ENCODE results near the gene STK17B. TPM values are rescaled to one million over a fixed set of nuclear protein-coding genes. Genes with fewer than 3 reads are reported as not detected.
A peak's percentile ranks its signal among the peaks of the same experiment; 100 is the strongest.

Gene STK17B
- total RNA-seq, 1 donor from 2014 or later: 89.3 TPM

- peaks cover 14% of the 10 kb centered on the region for H3K4me1 Mint-ChIP-seq (ENCODE audit: unreplicated experiment)
- no peak overlapping the region for H3K27ac Mint-ChIP-seq (ENCODE audit: unreplicated experiment)
- peak overlapping the region; percentile 68 for H3K4me3 Mint-ChIP-seq (ENCODE audit: unreplicated experiment)
- no peaks in the 10 kb centered on the region for H3K36me3 Mint-ChIP-seq (ENCODE audit: unreplicated experiment)
- no peak for DNase-seq (ENCODE audit: extremely low spot score, unreplicated experiment)
- no peaks in the 10 kb centered on the region for H3K27me3 Mint-ChIP-seq (ENCODE audit: unreplicated experiment)
- TF ChIP-seq, protein P1, sequence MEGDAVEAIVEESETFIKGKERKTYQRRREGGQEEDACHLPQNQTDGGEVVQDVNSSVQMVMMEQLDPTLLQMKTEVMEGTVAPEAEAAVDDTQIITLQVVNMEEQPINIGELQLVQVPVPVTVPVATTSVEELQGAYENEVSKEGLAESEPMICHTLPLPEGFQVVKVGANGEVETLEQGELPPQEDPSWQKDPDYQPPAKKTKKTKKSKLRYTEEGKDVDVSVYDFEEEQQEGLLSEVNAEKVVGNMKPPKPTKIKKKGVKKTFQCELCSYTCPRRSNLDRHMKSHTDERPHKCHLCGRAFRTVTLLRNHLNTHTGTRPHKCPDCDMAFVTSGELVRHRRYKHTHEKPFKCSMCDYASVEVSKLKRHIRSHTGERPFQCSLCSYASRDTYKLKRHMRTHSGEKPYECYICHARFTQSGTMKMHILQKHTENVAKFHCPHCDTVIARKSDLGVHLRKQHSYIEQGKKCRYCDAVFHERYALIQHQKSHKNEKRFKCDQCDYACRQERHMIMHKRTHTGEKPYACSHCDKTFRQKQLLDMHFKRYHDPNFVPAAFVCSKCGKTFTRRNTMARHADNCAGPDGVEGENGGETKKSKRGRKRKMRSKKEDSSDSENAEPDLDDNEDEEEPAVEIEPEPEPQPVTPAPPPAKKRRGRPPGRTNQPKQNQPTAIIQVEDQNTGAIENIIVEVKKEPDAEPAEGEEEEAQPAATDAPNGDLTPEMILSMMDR (IDR thresholded peaks at IDR 0.05): no peak
- no peaks in the 10 kb centered on the region for H3K9me3 Mint-ChIP-seq (ENCODE audit: unreplicated experiment)
These were observed 568 bp upstream of the STK17B start for GRCh38 chr2:196171946-196172345.

- H3K9me3 Mint-ChIP-seq (ENCODE audit: unreplicated experiment): no peaks in the 10 kb centered on the region
- TF ChIP-seq, protein P1 (IDR thresholded peaks at IDR 0.05): no peak
- H3K27ac Mint-ChIP-seq (ENCODE audit: unreplicated experiment): peak overlapping the region; percentile 93
- peaks cover 24% of the 10 kb centered on the region for H3K4me1 Mint-ChIP-seq (ENCODE audit: unreplicated experiment)
- DNase-seq (ENCODE audit: extremely low spot score, unreplicated experiment): peak; percentile 86
- no peaks in the 10 kb centered on the region for H3K27me3 Mint-ChIP-seq (ENCODE audit: unreplicated experiment)
- H3K36me3 Mint-ChIP-seq (ENCODE audit: unreplicated experiment): no peaks in the 10 kb centered on the region
- peak overlapping the region; percentile 93 for H3K4me3 Mint-ChIP-seq (ENCODE audit: unreplicated experiment)
These were observed 651 bp downstream of the STK17B start for GRCh38 chr2:196170606-196171247.

DNA sequence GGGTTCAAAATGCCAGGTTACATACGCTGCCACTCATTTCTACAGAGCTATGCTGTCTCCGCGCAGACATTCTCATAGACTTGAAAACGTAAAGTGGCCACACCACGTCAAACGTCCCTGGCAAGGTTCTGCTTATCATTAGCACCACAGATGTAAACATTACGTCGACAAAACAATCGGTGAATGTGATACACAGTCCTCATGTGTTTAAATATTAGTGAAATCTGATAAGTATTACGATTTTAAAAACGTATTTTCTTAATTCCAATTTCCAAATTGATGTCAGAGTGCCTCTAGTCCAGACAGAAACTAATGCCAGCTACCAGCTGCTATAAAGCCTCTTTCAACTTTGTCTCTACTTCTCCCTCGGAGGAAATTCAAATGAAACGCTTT is 1.2 kb downstream of the STK17B start:
- no peak for DNase-seq (ENCODE audit: extremely low spot score, unreplicated experiment)
- Mint-ChIP-seq H3K9me3 (ENCODE audit: unreplicated experiment) (no peaks in the 10 kb centered on the region), H3K27ac (ENCODE audit: unreplicated experiment) (peak overlapping the region; percentile 93), H3K36me3 (ENCODE audit: unreplicated experiment) (no peaks in the 10 kb centered on the region), H3K4me1 (ENCODE audit: unreplicated experiment) (peaks cover 28% of the 10 kb centered on the region), H3K4me3 (ENCODE audit: unreplicated experiment) (peak overlapping the region; percentile 93), H3K27me3 (ENCODE audit: unreplicated experiment) (no peaks in the 10 kb centered on the region)
- TF ChIP-seq, protein P1 (IDR thresholded peaks at IDR 0.05): no peak

DNA sequence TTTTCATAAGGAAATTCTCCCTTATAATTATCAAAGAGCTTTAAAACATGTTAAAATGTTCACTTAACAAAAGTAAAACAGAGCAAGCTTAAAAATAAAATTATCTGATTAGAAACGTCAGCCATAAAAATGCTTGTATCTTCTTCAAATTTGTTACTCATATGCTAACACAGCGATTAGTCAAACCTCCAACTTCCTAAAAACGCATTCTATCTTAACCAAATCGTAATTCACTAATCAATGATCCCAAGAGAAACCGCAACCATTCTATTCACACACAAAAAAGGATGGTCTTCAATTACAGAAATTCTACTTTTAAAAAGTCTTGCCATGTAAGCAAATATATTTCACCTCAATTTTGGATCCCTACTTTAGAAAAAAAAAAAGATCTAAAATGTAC is 1.9 kb downstream of the STK17B start:
- DNase-seq (ENCODE audit: extremely low spot score, unreplicated experiment): no peak
- Mint-ChIP-seq H3K4me3 (ENCODE audit: unreplicated experiment) (peak overlapping the region; percentile 93), H3K36me3 (ENCODE audit: unreplicated experiment) (no peaks in the 10 kb centered on the region), H3K27me3 (ENCODE audit: unreplicated experiment) (no peaks in the 10 kb centered on the region), H3K27ac (ENCODE audit: unreplicated experiment) (peak overlapping the region; percentile 93), H3K4me1 (ENCODE audit: unreplicated experiment) (peaks cover 35% of the 10 kb centered on the region), H3K9me3 (ENCODE audit: unreplicated experiment) (no peaks in the 10 kb centered on the region)
- TF ChIP-seq, protein P1 (IDR thresholded peaks at IDR 0.05): no peak

- H3K4me3 Mint-ChIP-seq (ENCODE audit: unreplicated experiment): peak overlapping the region; percentile 93
- TF ChIP-seq, protein P1 (IDR thresholded peaks at IDR 0.05): no peak
These were observed 3.2 kb downstream of the STK17B start for GRCh38 chr2:196168181-196168580.

More at GRCh38 chr2:196168181-196168580, 3.2 kb downstream of the STK17B start:
- Mint-ChIP-seq H3K4me1 (ENCODE audit: unreplicated experiment) (peaks cover 41% of the 10 kb centered on the region), H3K27me3 (ENCODE audit: unreplicated experiment) (no peaks in the 10 kb centered on the region), H3K27ac (ENCODE audit: unreplicated experiment) (peak overlapping the region; percentile 93), H3K36me3 (ENCODE audit: unreplicated experiment) (peaks cover 2% of the 10 kb centered on the region), H3K9me3 (ENCODE audit: unreplicated experiment) (no peaks in the 10 kb centered on the region)
- DNase-seq (ENCODE audit: extremely low spot score, unreplicated experiment): no peak
